ENCODE results near the gene WDR45B.

- TF ChIP-seq POLR2A (IDR thresholded peaks at IDR 0.05) (no peak), POLR2AphosphoS5 (IDR thresholded peaks at IDR 0.05) (no peak)
These were observed 48.9 kb upstream of the WDR45B start for GRCh38 chr17:82696916-82697807.

Measured in prostate gland (tissue), 1 donor.